ENCODE measurements around the gene DLD.

DLD gene

DNA sequence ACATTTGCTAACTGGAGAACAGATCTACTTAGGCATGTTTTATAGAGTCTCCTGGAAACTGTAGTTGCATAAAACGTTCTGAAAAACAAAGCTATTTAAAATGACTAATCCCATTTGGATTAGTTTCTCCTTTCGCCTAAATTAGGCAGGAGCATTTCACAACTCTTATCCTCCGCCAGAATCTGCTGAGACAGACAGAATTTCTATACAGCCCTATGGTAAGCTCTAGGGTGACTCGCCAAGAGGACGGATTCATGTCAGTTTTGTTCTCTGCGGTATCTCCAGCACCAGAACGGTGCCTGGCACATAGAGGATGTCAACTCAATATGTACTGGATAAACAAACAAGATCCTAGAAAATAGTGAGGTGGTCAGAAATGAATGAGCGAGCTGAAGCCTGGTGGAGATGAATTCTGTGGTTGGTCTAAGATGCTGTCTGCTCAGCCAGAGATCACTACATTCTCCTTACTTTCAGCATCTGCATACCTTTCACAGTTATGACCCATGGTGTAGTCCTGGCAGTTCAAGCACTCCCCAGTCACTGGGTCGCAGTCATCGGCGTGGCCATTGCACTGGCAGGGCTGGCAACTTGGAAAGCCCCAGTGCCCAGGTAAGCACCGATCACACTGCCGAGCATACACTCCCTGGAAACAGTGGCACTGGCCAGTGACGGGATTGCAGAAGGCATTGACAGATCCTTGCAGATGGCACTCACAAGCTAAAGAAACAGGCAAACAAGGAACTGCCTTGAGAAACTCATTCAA is 68.0 kb downstream of the DLD start:
- Mint-ChIP-seq H3K36me3 (no peaks in the 10 kb centered on the region), H3K4me1 (no peaks in the 10 kb centered on the region), H3K27ac (no peak overlapping the region), H3K4me3 (no peak overlapping the region), H3K9me3 (no peaks in the 10 kb centered on the region)
- ATAC-seq (no peak), DNase-seq (ENCODE audit: low spot score in 2 of 2) (no peak)

DNA sequence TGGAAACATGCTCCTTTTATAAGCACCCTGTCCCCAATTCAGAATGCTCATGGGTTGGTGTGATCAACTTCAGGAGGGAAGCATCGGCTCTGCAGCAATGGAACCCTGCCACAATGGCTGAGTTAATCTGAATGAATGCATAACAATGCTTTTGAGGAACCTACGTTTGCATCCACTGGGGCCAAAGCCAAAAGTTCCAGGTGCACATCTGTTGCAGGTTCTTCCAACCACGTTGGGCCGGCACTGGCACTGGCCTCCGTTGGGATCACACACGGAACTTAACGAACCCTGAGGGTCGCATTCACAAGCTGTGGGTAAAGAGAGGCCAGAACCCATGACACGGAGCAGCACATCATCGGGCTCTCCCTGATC is 68.5 kb downstream of the DLD start:
- Mint-ChIP-seq H3K4me3 (no peak overlapping the region), H3K27ac (no peak overlapping the region), H3K9me3 (no peaks in the 10 kb centered on the region), H3K36me3 (no peaks in the 10 kb centered on the region), H3K4me1 (no peaks in the 10 kb centered on the region)
- no peak for DNase-seq (ENCODE audit: low spot score in 2 of 2)
- ATAC-seq: no peak

DNA sequence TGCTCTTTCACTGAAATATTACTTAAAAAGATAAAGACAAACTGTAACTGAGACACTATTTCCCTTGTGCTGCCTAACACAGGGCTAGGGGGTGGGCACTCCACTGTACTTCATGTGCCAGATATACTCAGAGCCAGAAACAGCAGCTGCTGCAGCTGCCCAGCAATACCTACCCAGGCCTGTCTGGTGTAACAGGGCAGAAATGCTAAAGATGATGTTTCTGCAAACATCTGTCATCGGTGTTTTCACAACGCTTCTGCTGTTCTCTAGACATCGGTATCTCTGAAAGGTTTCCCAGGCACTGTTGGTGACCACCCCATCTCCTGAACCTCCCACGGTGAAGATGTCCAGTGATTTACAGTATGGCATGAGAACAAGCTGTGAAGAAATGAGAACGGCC is 69.3 kb downstream of the DLD start:
- Mint-ChIP-seq H3K36me3 (no peaks in the 10 kb centered on the region), H3K4me1 (no peaks in the 10 kb centered on the region), H3K4me3 (no peak overlapping the region), H3K9me3 (no peaks in the 10 kb centered on the region), H3K27ac (no peak overlapping the region)
- DNase-seq (ENCODE audit: low spot score in 2 of 2) (no peak), ATAC-seq (no peak)

DNA sequence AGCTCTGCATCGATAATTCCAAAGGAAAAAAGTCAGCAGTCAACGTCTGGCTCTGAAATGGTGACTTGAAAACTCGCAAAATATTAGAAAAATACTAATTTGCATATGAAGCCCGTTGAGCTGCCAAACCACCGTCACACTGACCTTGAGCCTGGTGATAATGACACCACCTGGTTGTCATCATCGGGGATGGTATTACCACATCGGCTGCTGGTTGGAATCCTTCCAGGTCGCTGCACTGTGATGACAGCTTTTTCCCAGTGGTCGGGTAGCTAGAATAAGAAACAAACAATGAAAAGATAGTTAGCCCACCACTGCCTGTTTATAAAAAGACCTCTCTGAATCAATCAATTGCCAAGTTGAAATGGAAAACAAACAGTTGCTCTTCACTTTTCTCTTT is 70.4 kb downstream of the DLD start:
- H3K9me3 Mint-ChIP-seq: no peaks in the 10 kb centered on the region
- H3K4me3 Mint-ChIP-seq: no peak overlapping the region
- H3K27ac Mint-ChIP-seq: no peak overlapping the region
- DNase-seq (ENCODE audit: low spot score in 2 of 2) (no peak), ATAC-seq (no peak)
- no peaks in the 10 kb centered on the region for H3K36me3 Mint-ChIP-seq
- no peaks in the 10 kb centered on the region for H3K4me1 Mint-ChIP-seq

DNA sequence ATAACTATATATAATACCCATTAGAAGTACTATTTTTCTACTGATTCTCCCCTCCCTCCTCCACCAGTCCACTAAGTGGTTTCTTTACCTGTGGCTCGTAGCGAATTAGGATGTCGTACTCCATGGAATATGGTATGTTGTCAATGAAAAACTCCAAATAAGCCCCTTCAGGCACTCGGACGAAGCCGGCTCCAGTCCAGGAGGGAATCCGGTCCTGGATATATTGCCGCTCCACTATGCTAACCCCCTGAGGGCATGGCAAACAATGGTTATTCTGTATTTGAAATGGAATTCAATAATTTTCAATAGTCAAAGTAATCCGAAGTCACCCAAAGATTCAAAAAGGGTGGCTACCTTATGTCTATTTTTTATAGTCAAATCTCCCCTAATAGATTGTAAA is 71.8 kb downstream of the DLD start:
- Mint-ChIP-seq H3K4me3 (no peak overlapping the region), H3K36me3 (no peaks in the 10 kb centered on the region), H3K27ac (no peak overlapping the region), H3K9me3 (no peaks in the 10 kb centered on the region), H3K4me1 (no peaks in the 10 kb centered on the region)
- DNase-seq (ENCODE audit: low spot score in 2 of 2): no peak
- no peak for ATAC-seq

DNA sequence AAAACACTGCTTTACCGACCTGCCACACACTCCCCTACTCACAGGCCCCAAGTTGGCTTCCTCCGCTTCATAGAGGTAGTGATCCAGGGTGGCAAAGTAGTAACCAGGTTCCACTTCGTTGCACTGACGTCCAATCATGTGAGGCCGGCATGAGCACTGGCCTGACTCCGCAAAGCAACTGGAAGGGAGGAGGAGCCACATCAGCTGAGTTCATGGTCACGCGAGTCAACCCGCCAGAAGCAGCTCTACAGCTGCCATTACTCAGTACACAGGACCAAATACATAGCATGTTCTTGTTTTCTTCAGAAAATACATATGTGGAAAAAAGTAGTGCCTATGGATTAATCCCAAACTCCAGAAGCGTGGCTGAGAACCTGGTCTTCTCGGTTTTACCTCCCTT is 73.5 kb downstream of the DLD start:
- Mint-ChIP-seq H3K4me3 (no peak overlapping the region), H3K36me3 (no peaks in the 10 kb centered on the region), H3K9me3 (no peaks in the 10 kb centered on the region), H3K4me1 (no peaks in the 10 kb centered on the region), H3K27ac (no peak overlapping the region)
- DNase-seq (ENCODE audit: low spot score in 2 of 2) (no peak), ATAC-seq (no peak)

DNA sequence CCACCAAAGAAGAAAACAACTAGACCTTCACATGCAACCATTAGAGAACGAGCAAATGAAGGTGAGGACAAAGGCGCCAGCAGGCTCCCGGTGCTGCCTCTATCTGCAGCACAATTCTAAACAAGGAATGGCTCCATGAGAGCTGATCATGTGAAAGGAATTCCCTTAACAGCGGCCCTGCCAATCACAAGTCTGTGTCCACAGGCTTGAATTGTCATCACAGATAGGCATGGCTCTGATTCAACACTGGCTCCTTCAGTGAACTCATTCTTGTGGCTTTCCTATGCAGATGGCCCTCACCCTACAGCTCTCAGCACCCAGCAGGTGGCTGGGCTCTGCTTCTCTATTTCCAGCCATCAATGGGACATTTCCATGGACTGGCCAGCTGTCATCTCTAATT is 75.7 kb downstream of the DLD start:
- Mint-ChIP-seq H3K27ac (no peak overlapping the region), H3K9me3 (no peaks in the 10 kb centered on the region), H3K36me3 (no peaks in the 10 kb centered on the region), H3K4me1 (no peaks in the 10 kb centered on the region), H3K4me3 (no peak overlapping the region)
- ATAC-seq (no peak), DNase-seq (ENCODE audit: low spot score in 2 of 2) (no peak)

DNA sequence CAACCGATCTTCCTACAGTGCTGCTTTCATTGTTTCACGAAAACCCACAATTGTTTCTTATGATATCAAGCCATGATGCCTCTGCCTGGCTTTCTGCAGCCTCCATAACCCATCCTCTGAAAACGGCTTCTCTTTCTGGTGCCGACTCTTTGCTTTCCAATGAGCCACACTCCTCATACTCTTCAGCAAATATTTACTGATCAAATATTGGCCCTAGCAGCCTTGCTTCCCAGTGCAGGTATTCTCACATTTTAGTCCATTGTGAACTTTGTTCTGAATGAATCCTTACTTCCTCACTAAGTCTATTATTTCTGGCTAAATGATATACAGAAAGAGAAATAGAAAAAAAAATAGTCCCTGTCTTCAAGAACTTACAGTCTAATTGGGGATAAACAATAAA is 76.4 kb downstream of the DLD start:
- ATAC-seq (no peak), DNase-seq (ENCODE audit: low spot score in 2 of 2) (no peak)
- Mint-ChIP-seq H3K4me3 (no peak overlapping the region), H3K27ac (no peak overlapping the region), H3K9me3 (no peaks in the 10 kb centered on the region), H3K4me1 (no peaks in the 10 kb centered on the region), H3K36me3 (no peaks in the 10 kb centered on the region)

DNA sequence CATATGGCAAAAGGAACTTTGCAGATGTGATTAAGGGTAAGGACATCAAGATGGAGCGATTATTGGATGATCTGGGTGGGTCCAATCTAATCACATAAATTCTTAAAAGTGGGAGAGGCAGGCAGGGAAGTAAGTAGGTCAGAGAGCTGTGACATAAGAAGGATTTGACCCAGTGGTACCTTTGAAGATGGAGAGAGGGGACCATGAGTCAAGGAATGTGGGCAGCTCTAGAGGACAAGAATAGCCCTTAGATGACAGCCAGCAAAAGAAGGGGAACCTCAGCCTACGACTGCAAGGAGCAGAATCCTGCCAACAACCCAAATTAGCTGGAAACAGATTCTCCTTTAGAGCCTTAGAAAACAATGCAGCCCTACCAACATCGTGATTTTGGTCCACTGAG is 77.5 kb downstream of the DLD start:
- no peak for ATAC-seq
- Mint-ChIP-seq H3K4me1 (no peaks in the 10 kb centered on the region), H3K9me3 (no peaks in the 10 kb centered on the region), H3K4me3 (no peak overlapping the region), H3K36me3 (no peaks in the 10 kb centered on the region), H3K27ac (no peak overlapping the region)
- DNase-seq (ENCODE audit: low spot score in 2 of 2): no peak

DNA sequence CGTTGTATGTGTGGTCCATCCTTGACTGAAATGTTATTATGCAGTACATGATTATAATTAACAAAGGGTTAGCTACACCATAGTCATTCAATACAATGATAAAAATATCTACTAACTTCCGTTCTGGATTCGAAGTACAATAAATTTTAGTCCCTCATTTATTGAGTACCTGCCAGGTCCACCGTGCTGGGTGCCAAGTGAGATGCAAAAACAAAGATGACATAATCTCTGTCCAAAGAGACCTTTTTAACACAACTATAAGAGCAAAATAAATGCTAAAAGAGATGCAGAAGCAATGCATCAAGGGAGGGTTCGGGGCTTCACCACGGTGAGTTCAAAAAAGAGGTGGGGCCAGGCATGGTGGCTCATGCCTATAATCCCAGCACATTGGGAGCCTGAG is 78.9 kb downstream of the DLD start:
- Mint-ChIP-seq H3K36me3 (no peaks in the 10 kb centered on the region), H3K4me3 (no peak overlapping the region), H3K4me1 (no peaks in the 10 kb centered on the region), H3K27ac (no peak overlapping the region), H3K9me3 (no peaks in the 10 kb centered on the region)
- no peak for ATAC-seq
- no peak for DNase-seq (ENCODE audit: low spot score in 2 of 2)

All from stimulated activated effector memory CD8-positive, alpha-beta T cell treated with anti-CD3 and anti-CD28 coated beads, Interleukin-12 subunit alpha, Interleukin-12 subunit beta, amount 100 ng/mL, for 72 hours (primary cell).